H1 (cell line): ENCODE data around the gene ZNF576. TPM values are rescaled to one million over a fixed set of nuclear protein-coding genes. Genes with fewer than 3 reads are reported as not detected.

Experiments
- BRCA1 ChIP-seq: IDR thresholded peaks from 2 replicates; pipeline ENCODE4 v1.6.1; 2012; ENCODE audit warnings: low read depth, low read length, improper control_type of control experiment
- CTBP2 ChIP-seq: IDR thresholded peaks from 2 replicates; pipeline ENCODE4 v1.7.0; 2011; ENCODE audit warnings: borderline replicate concordance, mild to moderate bottlenecking, moderate library complexity, mixed read lengths, low read length; ENCODE audit not compliant: insufficient read depth, insufficient read length
- EZH2 ChIP-seq: fragments of 200-600 bp; sonication (generic); IDR thresholded peaks from 2 replicates; pipeline ENCODE4 v1.7.1; 2012; ENCODE audit warnings: low read depth, mild to moderate bottlenecking, moderate library complexity, low read length, inconsistent platforms; ENCODE audit not compliant: severe bottlenecking
- GTF2F1 ChIP-seq: IDR thresholded peaks from 2 replicates; pipeline ENCODE4 v1.6.1; 2012; ENCODE audit warnings: low read depth, low read length, improper control_type of control experiment, borderline replicate concordance
- RAD21 ChIP-seq, 2 experiments: IDR thresholded peaks in 1 of 2; conservative IDR thresholded peaks in 1 of 2; 2 replicates each; pipeline ENCODE4 v1.6.1; 2011; ENCODE audit warnings: low read depth in 2 of 2, low read length in 2 of 2, improper control_type of control experiment in 1 of 2, inconsistent platforms in 1 of 2, mild to moderate bottlenecking in 1 of 2, moderate library complexity in 1 of 2
- SUZ12 ChIP-seq: fragments of 200-600 bp; sonication (generic); IDR thresholded peaks from 2 replicates; pipeline ENCODE4 v1.6.1; 2012; ENCODE audit warnings: mild to moderate bottlenecking, inconsistent platforms, low read length, moderate library complexity, mixed read lengths
- TAF1 ChIP-seq: IDR thresholded peaks from 2 replicates; pipeline ENCODE4 v1.6.1; 2011; ENCODE audit warnings: mild to moderate bottlenecking, low read depth, low read length
- polyA plus RNA-seq, 7 experiments: library from polyadenylated mRNA; depleted of rRNA in 3 of 7; stranded (reverse) in 5 of 7; unstranded in 2 of 7; fragments of >200 nt in 5 of 7; fragments of 200-250 nt in 2 of 7; gene quantifications; 1 replicate in 5 of 7; 2 replicates in 1 of 7; 4 replicates in 1 of 7; pipeline versions ENCODE4 v1.2.1 to v1.2.3, GENCODE V29; 2011 to 2013; ENCODE audit warnings: missing spikeins in 2 of 7, mixed read lengths in 2 of 7
- total RNA-seq: library from RNA; stranded (reverse); fragmentation: NEBNext Ultra II Directional; extraction: Animal tissue kit (Norgen Biotek cat#: 25700); gene quantifications from 2 replicates; pipeline ENCODE4 v1.2.1, GENCODE V29; 2021
- TF ChIP-seq, protein P1 (sequence below): IDR thresholded peaks from 2 replicates; pipeline ENCODE4 v1.6.1; 2012; ENCODE audit warnings: low read length, inconsistent platforms

The ZNF576 gene
- total and polyA plus RNA-seq, 2 of the 8 experiments (the other 6 are each of a cell fraction or from before 2014, with no cell fraction given): 13.6 to 32.4 TPM

DNA sequence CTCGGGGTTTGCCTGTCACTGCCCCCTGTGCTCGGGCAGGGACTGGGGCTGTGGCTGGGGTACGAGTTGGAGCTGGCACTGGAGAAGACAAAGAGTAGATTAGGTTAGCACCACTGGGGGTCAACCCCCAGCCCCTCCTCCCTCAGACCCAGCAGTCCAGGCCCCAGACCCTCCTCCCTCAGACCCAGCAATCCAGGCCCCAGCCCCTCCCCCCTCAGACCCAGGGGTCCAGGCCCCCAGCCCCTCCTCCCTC lies 44.3 kb upstream of the ZNF576 start (continued):
- no peak for TF ChIP-seq RAD21 (IDR thresholded peaks at IDR 0.05 in 1 of 2, conservative IDR thresholded peaks at IDR 0.05 in 1 of 2; ENCODE audit: low read depth in 2 of 2, low read length in 2 of 2)
- no peak for TF ChIP-seq SUZ12
- TF ChIP-seq, protein P1, sequence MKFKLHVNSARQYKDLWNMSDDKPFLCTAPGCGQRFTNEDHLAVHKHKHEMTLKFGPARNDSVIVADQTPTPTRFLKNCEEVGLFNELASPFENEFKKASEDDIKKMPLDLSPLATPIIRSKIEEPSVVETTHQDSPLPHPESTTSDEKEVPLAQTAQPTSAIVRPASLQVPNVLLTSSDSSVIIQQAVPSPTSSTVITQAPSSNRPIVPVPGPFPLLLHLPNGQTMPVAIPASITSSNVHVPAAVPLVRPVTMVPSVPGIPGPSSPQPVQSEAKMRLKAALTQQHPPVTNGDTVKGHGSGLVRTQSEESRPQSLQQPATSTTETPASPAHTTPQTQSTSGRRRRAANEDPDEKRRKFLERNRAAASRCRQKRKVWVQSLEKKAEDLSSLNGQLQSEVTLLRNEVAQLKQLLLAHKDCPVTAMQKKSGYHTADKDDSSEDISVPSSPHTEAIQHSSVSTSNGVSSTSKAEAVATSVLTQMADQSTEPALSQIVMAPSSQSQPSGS: no peak
- TF ChIP-seq GTF2F1: no peak
- TF ChIP-seq EZH2: no peak
- no peak for TF ChIP-seq CTBP2
- no peak for TF ChIP-seq BRCA1
- TF ChIP-seq TAF1: no peak
